ENCODE measurements around the gene AR. TPM values are rescaled to one million over a fixed set of nuclear protein-coding genes. Genes with fewer than 3 reads are reported as not detected.

The AR gene
- total and polyA plus RNA-seq, 8 donors, result 0.34 to 2.9 (median 1.1) TPM

GRCh38 chrX:67697452-67697851, 153.6 kb downstream of the AR start:
- ATAC-seq, result no peak
- intact Hi-C loops (cut with DNase I), result no loop called here
- no peak for DNase-seq
- no peak for FAIRE-seq
- no peak for TF ChIP-seq CTCF (IDR thresholded peaks at IDR 0.05)
- Histone ChIP-seq H3K27ac (no peak overlapping the region), H3K36me3 (no peaks in the 10 kb centered on the region), H3K9me3 (no peaks in the 10 kb centered on the region), H3K27me3 (peaks cover 0 to 11% (median 0%) of the 10 kb centered on the region in 4 donors), H3K4me3 (no peak overlapping the region), H3K4me1 (no peaks in the 10 kb centered on the region)

- FAIRE-seq (no peak), DNase-seq (no peak), ATAC-seq (no peak)
- intact Hi-C loops (cut with DNase I), result no loop called here
- Histone ChIP-seq H3K9me3 (no peaks in the 10 kb centered on the region), H3K27ac (no peak overlapping the region), H3K27me3 (peaks cover 0 to 5% (median 0%) of the 10 kb centered on the region in 4 donors), H3K36me3 (no peaks in the 10 kb centered on the region), H3K4me1 (no peaks in the 10 kb centered on the region), H3K4me3 (no peak overlapping the region)
- TF ChIP-seq CTCF (IDR thresholded peaks at IDR 0.05), result no peak
- WGBS, 2 donors, result 31 to 40% methylated on average over 3 of the region's 3 CpGs
These were observed 156.8 kb downstream of the AR start for GRCh38 chrX:67700602-67701001.

GRCh38 chrX:67714004-67714403, 170.2 kb downstream of the AR start:
- H3K9me3 ChIP-seq, result no peaks in the 10 kb centered on the region
- intact Hi-C loops (cut with DNase I), result no loop called here
- H3K36me3 ChIP-seq, result no peaks in the 10 kb centered on the region
- 44 to 74% methylated on average over 1 of the region's 1 CpG for WGBS, 2 donors
- ATAC-seq (no peak), DNase-seq (no peak), FAIRE-seq (no peak)
- no peak for TF ChIP-seq CTCF (IDR thresholded peaks at IDR 0.05)
- H3K27me3 ChIP-seq, result no peaks in the 10 kb centered on the region
- H3K4me1 ChIP-seq, result no peaks in the 10 kb centered on the region
- no peak overlapping the region for H3K4me3 ChIP-seq
- H3K27ac ChIP-seq, result no peak overlapping the region

GRCh38 chrX:67717571-67717970, 173.8 kb downstream of the AR start:
- peak in 2 of 6 donors; percentile 21 to 28 for DNase-seq
- Histone ChIP-seq H3K36me3 (no peaks in the 10 kb centered on the region), H3K4me3 (no peak overlapping the region), H3K9me3 (no peaks in the 10 kb centered on the region), H3K4me1 (no peaks in the 10 kb centered on the region), H3K27me3 (no peaks in the 10 kb centered on the region), H3K27ac (no peak overlapping the region)
- intact Hi-C loops (cut with DNase I), result no loop called here
- ATAC-seq, result no peak
- 83 to 89% methylated on average over 4 of the region's 4 CpGs for WGBS, 2 donors
- TF ChIP-seq CTCF (IDR thresholded peaks at IDR 0.05), result no peak
- FAIRE-seq, result no peak

GRCh38 chrX:67718926-67719325, 175.1 kb downstream of the AR start:
- Histone ChIP-seq H3K27me3 (no peaks in the 10 kb centered on the region), H3K4me1 (no peaks in the 10 kb centered on the region), H3K27ac (no peak overlapping the region), H3K36me3 (no peaks in the 10 kb centered on the region), H3K9me3 (no peaks in the 10 kb centered on the region), H3K4me3 (no peak overlapping the region)
- 76 to 77% methylated on average over 4 of the region's 4 CpGs for WGBS, 2 donors
- TF ChIP-seq CTCF (IDR thresholded peaks at IDR 0.05), result no peak
- intact Hi-C loops (cut with DNase I), result no loop called here
- DNase-seq, result no peak
- FAIRE-seq, result no peak
- ATAC-seq, result no peak
